Sigmoid colon (tissue), 7 donors: ENCODE data around the gene MANBA. TPM values are rescaled to one million over a fixed set of nuclear protein-coding genes. Genes with fewer than 3 reads are reported as not detected.
"Not testable (repeated sequence)": the region's sequence is repeated elsewhere in the genome, so short reads cannot be mapped to it uniquely, and the experiment has no call there.

Experiments used
- DNase-seq: peaks from one replicate; pipeline ENCODE4 v3.0.0-alpha.2; 2019
- H3K27ac ChIP-seq, 4 donors: fragments of 200-600 bp; sonication (generic); one replicate each; pipeline ENCODE4 v1.5.1; 2016 to 2019; ENCODE audit warnings: mild to moderate bottlenecking in 1 of 4
- H3K27me3 ChIP-seq, 3 donors: fragments of 200-600 bp; sonication (generic); one replicate each; pipeline ENCODE4 v1.5.1; 2019; ENCODE audit warnings: mild to moderate bottlenecking in 1 of 3
- H3K36me3 ChIP-seq, 4 donors: fragments of 200-600 bp; sonication (generic); one replicate each; pipeline ENCODE4 v1.5.1; 2016 to 2019
- H3K4me1 ChIP-seq, 4 donors: fragments of 200-600 bp; sonication (generic); one replicate each; pipeline ENCODE4 v1.5.1; 2017 to 2019
- H3K4me3 ChIP-seq, 4 donors: fragments of 200-600 bp; sonication (generic); one replicate each; pipeline ENCODE4 v1.5.1; 2017 to 2019; ENCODE audit warnings: mild to moderate bottlenecking in 2 of 4, moderate library complexity in 1 of 4
- H3K9me3 ChIP-seq, 4 donors: fragments of 200-600 bp in 3 of 4; sonication (generic) in 3 of 4; one replicate each; pipeline versions ENCODE4 v1.5.1 to v1.6.1; 2013 to 2019
- EP300 ChIP-seq, 4 donors: sonication (generic); formaldehyde crosslinking; IDR thresholded peaks; one replicate each; pipeline ENCODE4 v1.6.1; 2017; ENCODE audit warnings: antibody characterized with exemption in 4 of 4
- POLR2A ChIP-seq, 2 donors: fragments of 450-650 bp; IDR thresholded peaks; one replicate each; pipeline ENCODE4 v1.6.1; 2016; ENCODE audit warnings: antibody characterized with exemption in 2 of 2, mild to moderate bottlenecking in 2 of 2, moderate library complexity in 2 of 2
- POLR2AphosphoS5 ChIP-seq, 4 donors: sonication (generic); formaldehyde crosslinking; IDR thresholded peaks; one replicate each; pipeline ENCODE4 v1.6.1; 2017; ENCODE audit warnings: antibody characterized with exemption in 4 of 4
- WGBS, 2 donors: extraction: QIAGEN DNeasy Blood & Tissue Kit; methylation state at CpG; one replicate each; pipeline ENCODE4 v1.1.7; 2013; 5-methylcytosine and 5-hydroxymethylcytosine counted together
- intact Hi-C: fragments of 100-400 bp; cut with DNase I; formaldehyde crosslinking; loops from one replicate; pipeline ENCODE4 v1.15.1; 2023
- polyA plus RNA-seq, 3 donors: library from polyadenylated mRNA; stranded (reverse); fragments of 200-250 nt; gene quantifications; one replicate each; pipeline ENCODE4 v1.2.3, GENCODE V29; 2013
- total RNA-seq, 4 donors: library from RNA; depleted of rRNA; stranded (reverse); fragments of >200 nt; gene quantifications; one replicate each; pipeline ENCODE4 v1.1.0, GENCODE V29; 2016
- TF ChIP-seq, protein P1 (sequence below), 4 experiments: fragments of 450-650 bp in 3 of 4; fragments of 200-600 bp in 1 of 4; IDR thresholded peaks; one replicate each; pipeline ENCODE4 v1.5.1; 2016 to 2019; ENCODE audit warnings: antibody characterized with exemption in 4 of 4, mild to moderate bottlenecking in 3 of 4, moderate library complexity in 2 of 4
- donor health status: healthy with polysubstance abuse.
- donor health status: Bipolar disorder and iron deficiency.
- donor health status: healthy.

The MANBA gene
- total and polyA plus RNA-seq, 7 donors, result 8.4 to 47.4 (median 25.3) TPM

DNA sequence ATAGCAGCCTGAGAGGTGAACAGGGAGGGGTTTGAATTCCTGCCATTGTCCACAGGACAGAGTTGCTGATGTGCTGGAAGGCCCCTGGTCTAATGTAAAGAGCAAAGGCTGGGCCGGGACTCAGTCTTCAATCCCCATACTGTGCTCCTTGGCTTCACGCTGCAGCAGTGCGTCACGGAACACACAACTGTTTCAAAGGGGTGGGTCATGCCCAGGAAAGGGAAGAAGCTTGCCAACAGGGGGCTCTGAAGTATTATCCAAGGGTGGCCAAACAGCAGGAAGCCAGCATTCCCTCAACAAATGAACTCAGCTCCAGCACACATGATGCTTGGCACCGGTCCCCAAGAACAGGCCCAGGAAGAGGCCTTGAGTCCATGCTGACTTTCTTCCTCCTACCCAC is 137.1 kb downstream of the MANBA start:
- H3K4me1 ChIP-seq, result peaks cover 0 to 9% (median 6%) of the 10 kb centered on the region in 4 donors
- intact Hi-C loops, result loop anchor here (5.0 kb wide), 2 partner anchors 126 to 474 kb away; partner anchors contain the start of gene BDH2
- no peak overlapping the region for H3K4me3 ChIP-seq
- H3K27ac ChIP-seq, result no peak overlapping the region
- H3K36me3 ChIP-seq, result no peaks in the 10 kb centered on the region
- DNase-seq, result no peak
- 86 to 88% methylated on average over 5 of the region's 5 CpGs for WGBS, 2 donors
- TF ChIP-seq, protein P1, sequence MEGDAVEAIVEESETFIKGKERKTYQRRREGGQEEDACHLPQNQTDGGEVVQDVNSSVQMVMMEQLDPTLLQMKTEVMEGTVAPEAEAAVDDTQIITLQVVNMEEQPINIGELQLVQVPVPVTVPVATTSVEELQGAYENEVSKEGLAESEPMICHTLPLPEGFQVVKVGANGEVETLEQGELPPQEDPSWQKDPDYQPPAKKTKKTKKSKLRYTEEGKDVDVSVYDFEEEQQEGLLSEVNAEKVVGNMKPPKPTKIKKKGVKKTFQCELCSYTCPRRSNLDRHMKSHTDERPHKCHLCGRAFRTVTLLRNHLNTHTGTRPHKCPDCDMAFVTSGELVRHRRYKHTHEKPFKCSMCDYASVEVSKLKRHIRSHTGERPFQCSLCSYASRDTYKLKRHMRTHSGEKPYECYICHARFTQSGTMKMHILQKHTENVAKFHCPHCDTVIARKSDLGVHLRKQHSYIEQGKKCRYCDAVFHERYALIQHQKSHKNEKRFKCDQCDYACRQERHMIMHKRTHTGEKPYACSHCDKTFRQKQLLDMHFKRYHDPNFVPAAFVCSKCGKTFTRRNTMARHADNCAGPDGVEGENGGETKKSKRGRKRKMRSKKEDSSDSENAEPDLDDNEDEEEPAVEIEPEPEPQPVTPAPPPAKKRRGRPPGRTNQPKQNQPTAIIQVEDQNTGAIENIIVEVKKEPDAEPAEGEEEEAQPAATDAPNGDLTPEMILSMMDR (IDR thresholded peaks at IDR 0.05), result no peak
- TF ChIP-seq EP300 (IDR thresholded peaks at IDR 0.05) (no peak), POLR2AphosphoS5 (IDR thresholded peaks at IDR 0.05) (no peak), POLR2A (IDR thresholded peaks at IDR 0.05) (no peak)
- H3K27me3 ChIP-seq, result no peaks in the 10 kb centered on the region
- H3K9me3 ChIP-seq, result no peaks in the 10 kb centered on the region

DNA sequence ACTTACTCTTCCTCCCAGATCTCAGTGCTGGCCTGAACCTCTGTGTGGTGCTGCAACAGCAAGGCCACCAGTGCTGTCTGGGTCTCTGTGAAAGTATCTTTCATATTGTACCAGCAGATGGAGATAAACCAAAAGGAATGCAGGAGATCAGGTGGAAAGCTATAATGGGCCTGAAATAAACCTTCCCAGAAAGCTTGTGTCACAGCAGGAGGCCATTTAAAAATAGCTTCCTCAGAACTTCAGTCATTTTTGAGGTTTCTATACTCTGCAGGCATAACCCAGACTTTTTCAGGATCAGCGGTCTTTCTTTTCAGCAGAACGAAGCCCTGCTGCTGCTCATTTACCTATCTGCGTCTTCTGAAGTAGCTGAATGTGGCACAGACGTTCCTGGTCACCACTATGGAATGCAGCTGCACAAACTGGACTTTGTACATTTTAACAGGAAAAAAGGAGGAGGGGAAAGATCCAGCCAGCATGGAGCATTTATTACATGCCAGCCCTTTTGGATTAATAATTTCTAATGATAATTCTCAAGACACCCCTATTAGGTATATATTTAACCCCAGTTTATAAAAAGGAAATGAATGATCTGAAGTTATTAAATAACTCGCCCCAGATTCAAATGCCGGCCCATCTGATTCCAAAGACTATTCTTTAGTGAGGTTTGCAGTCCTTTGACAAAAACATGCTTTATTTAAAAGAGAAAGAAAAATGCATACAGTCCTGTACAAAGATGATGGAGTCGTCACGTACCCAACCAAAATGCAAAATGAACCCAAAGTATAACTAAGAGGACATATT is 139.9 kb downstream of the MANBA start:
- no peak for DNase-seq
- no peaks in the 10 kb centered on the region for H3K9me3 ChIP-seq
- peaks cover 0 to 16% (median 0%) of the 10 kb centered on the region in 4 donors for H3K36me3 ChIP-seq
- intact Hi-C loops, result loop anchor here (2.0 to 5.0 kb wide), 3 partner anchors 124 to 476 kb away; partner anchors contain the start of gene BDH2
- no peaks in the 10 kb centered on the region for H3K27me3 ChIP-seq
- H3K4me3 ChIP-seq, result peak overlapping the region in 1 of 4 donors; percentile 7
- TF ChIP-seq, protein P1 (IDR thresholded peaks at IDR 0.05), result peak; percentile 34 to 73 (median 50)
- TF ChIP-seq EP300 (IDR thresholded peaks at IDR 0.05) (no peak), POLR2AphosphoS5 (IDR thresholded peaks at IDR 0.05) (peak in 3 of 4 donors; percentile 7 to 26 (median 9))
- WGBS, 2 donors, result 31 to 67% methylated on average over 8 of the region's 8 CpGs
- peak overlapping the region in 1 of 4 donors; percentile 42 for H3K27ac ChIP-seq
- H3K4me1 ChIP-seq, result peaks cover 0 to 9% (median 6%) of the 10 kb centered on the region in 4 donors

- DNase-seq, H3K4me1 ChIP-seq, H3K4me3 ChIP-seq, H3K27ac ChIP-seq, H3K27me3 ChIP-seq, H3K9me3 ChIP-seq: not testable (repeated sequence)
- peaks cover 0 to 24% (median 2%) of the 10 kb centered on the region in 4 donors for H3K36me3 ChIP-seq
- WGBS, 2 donors, result 61 to 78% methylated on average over 4 of the region's 4 CpGs
- intact Hi-C loops, result loop anchor here (2.0 to 5.0 kb wide), 3 partner anchors 123 to 477 kb away; partner anchors contain the start of gene BDH2
Observed at GRCh38 chr4:102619776-102620631, 140.8 kb downstream of the MANBA start.

DNA sequence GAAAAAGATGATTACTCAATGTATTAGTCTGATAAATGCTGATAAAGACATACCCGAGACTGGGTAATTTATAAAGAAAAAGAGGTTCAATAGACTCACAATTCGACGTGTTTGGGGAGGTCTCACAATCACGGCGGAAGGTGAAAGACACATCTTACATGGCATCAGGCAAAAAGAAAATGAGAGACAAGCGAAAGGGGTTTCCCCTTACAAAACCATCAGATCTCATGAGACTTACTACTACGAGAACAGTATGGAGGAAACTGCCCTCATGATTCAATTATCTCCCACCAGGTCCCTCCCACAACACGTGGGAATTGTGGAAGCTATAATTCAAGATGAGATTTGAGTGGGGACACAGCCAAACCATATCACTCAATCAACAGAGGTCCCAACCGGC is 141.7 kb downstream of the MANBA start:
- H3K27ac ChIP-seq, H3K4me1 ChIP-seq, H3K27me3 ChIP-seq, H3K9me3 ChIP-seq, H3K4me3 ChIP-seq, DNase-seq, intact Hi-C loops: not testable (repeated sequence)
- 60 to 64% methylated on average over 9 of the region's 9 CpGs for WGBS, 2 donors
- H3K36me3 ChIP-seq, result peaks cover 0 to 34% (median 8%) of the 10 kb centered on the region in 4 donors

DNA sequence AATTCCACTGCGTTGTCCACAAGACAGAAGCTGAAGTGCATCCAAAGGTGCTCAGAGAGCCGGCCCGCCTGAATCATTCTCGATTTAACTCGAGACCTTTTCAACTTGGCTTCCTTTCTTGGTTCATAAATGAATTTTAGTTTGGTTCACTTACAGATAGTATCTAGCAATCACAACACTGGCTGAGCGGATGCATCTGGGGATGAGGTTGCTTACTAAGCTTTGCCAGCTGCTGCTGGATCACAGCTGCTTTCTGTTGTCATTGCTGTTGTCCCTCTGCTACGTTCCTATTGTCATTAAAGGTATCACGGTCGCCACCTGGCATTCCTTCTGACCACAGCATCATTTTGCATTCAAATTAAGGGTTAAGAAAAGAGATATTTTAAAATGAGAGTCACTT is 144.1 kb downstream of the MANBA start:
- Histone ChIP-seq H3K4me1 (peaks cover 0 to 9% (median 6%) of the 10 kb centered on the region in 4 donors), H3K27me3 (no peaks in the 10 kb centered on the region), H3K9me3 (no peaks in the 10 kb centered on the region), H3K27ac (no peak overlapping the region), H3K4me3 (no peak overlapping the region), H3K36me3 (peaks cover 7 to 58% (median 19%) of the 10 kb centered on the region in 4 donors)
- TF ChIP-seq, protein P1 (IDR thresholded peaks at IDR 0.05), result no peak
- TF ChIP-seq POLR2AphosphoS5 (IDR thresholded peaks at IDR 0.05), result peak in 1 of 4 donors; percentile 9
- intact Hi-C loops, result no loop called here
- no peak for DNase-seq
- WGBS, 2 donors, result 74 to 84% methylated on average over 9 of the region's 9 CpGs
